NCI-H187 treated with DMSO at 0.1 percent for 48 hours (cell line): ENCODE results near the gene THNSL1.
"Not testable (repeated sequence)": the region's sequence is repeated elsewhere in the genome, so short reads cannot be mapped to it uniquely, and the experiment has no call there.

ENCODE experiments used
- DNase-seq: peaks from one replicate; lab custom pipeline; 2025; lab: John Stamatoyannopoulos, UW

Gene THNSL1, protein sequence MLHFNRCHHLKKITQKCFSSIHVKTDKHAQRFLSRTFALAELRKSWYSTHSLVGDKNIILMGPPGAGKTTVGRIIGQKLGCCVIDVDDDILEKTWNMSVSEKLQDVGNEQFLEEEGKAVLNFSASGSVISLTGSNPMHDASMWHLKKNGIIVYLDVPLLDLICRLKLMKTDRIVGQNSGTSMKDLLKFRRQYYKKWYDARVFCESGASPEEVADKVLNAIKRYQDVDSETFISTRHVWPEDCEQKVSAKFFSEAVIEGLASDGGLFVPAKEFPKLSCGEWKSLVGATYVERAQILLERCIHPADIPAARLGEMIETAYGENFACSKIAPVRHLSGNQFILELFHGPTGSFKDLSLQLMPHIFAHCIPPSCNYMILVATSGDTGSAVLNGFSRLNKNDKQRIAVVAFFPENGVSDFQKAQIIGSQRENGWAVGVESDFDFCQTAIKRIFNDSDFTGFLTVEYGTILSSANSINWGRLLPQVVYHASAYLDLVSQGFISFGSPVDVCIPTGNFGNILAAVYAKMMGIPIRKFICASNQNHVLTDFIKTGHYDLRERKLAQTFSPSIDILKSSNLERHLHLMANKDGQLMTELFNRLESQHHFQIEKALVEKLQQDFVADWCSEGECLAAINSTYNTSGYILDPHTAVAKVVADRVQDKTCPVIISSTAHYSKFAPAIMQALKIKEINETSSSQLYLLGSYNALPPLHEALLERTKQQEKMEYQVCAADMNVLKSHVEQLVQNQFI

DNA sequence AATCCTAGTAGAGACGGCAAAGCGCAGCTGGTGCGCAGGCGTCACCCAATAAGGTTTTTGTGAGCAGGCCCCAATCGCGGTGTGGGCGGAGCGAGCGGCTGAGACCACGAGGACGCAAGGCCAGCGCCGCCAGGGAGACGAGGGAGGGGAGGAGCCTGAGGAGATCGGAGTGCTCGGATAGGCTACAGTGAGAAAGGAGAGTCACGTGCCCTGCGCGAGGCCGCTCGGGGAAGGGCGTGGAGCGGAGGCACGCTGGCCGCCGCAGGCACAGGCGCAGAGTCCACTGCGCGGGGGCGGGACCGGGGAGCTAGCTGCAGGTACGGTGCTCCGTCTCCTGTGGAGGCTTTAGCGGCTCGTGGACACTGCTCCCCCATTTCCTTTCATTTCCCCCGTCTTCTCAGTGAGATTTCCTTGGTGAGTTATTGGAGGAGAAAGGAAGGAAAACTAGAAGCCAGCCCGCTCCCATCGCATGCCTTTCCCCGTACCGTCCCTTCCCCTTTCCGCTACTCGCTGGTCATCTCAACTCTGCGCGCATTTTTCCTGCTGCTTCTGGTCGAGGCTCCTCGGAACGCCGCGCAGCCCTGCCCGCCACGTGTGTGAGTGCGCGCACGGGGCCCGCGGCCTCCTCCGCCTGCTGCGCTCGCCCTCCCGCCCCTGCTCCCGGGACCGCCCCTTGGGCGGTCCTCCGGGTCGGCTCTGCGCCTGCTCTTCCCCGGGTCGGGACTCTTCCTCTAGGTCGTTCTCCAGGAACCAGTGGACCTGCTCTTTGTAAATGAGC lies at the start of gene THNSL1:
Gene THNSL1 (plus strand): TSS at position 237 of the 778 bp plus-strand sequence. CDS start 6,612 bp downstream, outside the sequence.
- peak; percentile 82 for DNase-seq

GRCh38 chr10:24966962-24967481 lies 49.4 kb upstream of the THNSL1 start:
- no peak for DNase-seq

DNA sequence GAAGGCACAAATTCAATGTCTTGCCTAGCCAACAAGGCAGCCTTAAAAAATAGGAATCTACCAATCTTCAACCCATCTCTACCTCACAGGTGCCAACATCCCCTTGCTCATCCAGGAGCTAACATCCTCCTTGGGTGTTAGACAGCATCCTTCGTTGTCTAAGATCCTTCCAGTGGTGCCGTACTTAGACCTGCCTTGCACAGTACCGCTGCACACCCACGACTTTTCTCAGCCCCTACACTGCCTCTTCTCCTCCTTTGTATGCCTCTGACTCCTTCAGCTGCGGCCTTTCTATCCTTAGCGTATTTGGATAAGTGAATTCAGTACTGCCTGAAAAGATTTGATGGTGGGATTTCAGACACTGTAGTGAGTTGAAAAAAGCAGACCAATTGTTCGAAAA lies 48.1 kb upstream of the THNSL1 start:
- DNase-seq: no peak

DNA sequence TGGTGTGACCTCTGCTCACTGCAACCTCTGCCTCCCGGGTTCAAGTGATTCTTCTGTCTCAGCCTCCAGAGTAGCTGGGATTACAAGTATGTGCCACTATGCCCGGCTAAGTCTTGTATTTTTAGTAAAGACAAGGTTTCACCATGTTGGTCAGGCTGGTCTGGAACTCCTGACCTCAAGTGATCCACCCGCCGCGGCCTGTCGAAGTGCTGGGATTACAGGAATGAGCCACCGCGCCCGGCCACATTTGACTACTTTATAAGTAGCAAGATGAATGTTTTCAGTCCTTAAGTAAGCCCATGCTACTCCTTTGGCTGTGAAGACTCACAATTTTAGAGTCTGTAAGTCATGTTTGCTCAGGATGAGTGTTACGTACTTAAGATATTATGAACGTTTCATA lies 47.5 kb upstream of the THNSL1 start:
- DNase-seq: not testable (repeated sequence)

GRCh38 chr10:24969841-24970281 lies 46.6 kb upstream of the THNSL1 start:
- no peak for DNase-seq

DNA sequence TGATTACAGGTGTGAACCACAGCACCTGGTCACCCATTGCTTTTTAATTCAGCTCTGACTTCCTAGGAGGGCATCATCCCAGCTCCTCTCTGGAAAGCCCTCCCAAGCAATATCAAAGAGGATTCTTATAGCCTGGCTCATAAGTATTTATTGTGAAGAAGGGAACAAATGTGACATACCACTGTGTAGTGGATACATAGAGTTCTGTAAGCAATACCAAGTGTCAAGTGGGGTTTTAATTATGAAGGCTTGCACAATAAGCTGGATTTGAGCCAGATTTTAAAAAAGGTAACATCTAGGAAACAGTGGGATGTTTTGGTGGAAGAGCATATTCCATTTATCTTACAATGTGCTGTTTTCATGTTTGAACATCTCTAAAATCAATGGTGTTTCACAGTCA lies 45.0 kb upstream of the THNSL1 start:
- no peak for DNase-seq

- DNase-seq: no peak
Measured at GRCh38 chr10:24973163-24973562, 43.2 kb upstream of the THNSL1 start.

GRCh38 chr10:24974976-24975375 lies 41.4 kb upstream of the THNSL1 start:
- no peak for DNase-seq

- no peak for DNase-seq
Measured at GRCh38 chr10:24979685-24980084, 36.7 kb upstream of the THNSL1 start.

- DNase-seq: no peak
Measured at GRCh38 chr10:24981161-24981710, 35.2 kb upstream of the THNSL1 start.

GRCh38 chr10:24982319-24983112 lies 33.9 kb upstream of the THNSL1 start:
- no peak for DNase-seq

DNA sequence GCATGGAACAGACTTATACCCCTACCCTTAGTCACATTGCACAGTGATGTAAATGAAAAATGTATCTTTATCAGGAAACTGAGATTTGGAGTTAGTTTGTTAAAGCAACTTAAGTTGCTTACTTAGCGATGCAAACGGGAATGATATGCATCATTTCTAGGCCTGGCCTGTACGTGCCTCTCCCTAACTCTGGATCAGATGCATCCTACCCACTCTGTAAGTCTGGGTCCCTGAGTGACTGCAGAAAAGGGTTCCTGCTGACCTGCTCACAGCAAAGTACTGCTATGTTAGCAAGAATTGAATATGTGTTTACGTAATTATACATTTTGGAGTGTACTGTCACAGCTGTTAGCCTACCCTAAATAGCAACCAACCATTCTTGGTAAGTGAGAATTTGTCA lies 33.3 kb upstream of the THNSL1 start:
- DNase-seq: no peak

DNA sequence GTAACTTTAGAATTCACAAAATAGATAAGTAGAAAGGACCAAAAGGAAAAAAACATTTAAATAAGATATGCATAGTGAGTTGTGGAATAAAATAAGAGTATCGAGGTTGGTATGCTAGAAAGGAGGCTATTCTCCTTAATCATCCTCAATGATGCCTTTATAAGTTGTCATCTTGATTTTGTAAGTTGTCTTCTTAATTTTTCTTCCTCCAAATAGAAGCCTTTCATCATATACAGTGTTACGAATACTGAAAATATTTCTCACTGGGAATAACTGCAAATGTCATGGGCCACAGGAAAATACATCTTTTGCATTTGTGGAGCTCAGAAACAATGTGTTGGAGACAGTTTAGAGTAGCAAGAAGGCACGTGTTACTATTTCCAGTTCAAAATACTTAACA lies 32.5 kb upstream of the THNSL1 start:
- no peak for DNase-seq

DNA sequence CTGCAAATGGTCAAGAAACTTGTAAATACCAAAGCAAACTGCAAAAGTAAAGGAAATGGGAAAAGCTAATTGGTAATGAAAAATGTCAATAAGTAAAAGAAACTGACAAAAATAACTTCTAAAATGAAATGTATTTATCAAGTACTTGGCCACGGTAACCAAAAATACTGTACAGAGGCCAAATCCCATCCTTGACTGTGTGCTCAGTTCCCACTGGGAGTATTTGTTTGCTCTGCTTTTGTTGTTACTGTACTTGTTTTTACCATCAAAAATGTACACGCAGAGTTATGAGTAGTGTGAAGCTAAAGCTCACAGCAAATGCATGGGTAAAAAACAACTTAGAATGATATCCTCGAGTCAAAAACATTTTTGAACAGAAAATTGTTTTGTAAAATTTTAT lies 31.5 kb upstream of the THNSL1 start:
- no peak for DNase-seq

- no peak for DNase-seq
Measured at GRCh38 chr10:24988831-24989640, 27.4 kb upstream of the THNSL1 start.

DNA sequence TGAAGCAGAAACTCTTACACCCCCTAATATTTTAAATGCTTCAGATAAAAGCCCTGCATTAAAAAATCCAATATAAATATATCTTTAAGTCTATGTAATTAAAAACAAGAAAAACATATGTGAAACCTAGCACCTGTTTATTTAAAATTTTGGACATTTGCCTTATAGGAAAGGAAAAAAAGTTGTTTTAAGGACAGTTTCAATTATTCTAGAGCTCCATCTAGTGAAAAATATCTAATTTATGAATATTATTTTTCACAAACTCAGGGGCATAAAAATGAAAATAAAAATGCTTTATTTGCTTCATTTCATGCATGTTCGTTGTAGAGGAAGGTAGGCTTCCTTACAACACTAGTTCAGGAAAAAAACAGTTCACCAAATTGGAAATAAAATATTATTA lies 26.5 kb upstream of the THNSL1 start:
- DNase-seq: no peak

GRCh38 chr10:24991298-24991697 lies 25.1 kb upstream of the THNSL1 start:
- no peak for DNase-seq

DNA sequence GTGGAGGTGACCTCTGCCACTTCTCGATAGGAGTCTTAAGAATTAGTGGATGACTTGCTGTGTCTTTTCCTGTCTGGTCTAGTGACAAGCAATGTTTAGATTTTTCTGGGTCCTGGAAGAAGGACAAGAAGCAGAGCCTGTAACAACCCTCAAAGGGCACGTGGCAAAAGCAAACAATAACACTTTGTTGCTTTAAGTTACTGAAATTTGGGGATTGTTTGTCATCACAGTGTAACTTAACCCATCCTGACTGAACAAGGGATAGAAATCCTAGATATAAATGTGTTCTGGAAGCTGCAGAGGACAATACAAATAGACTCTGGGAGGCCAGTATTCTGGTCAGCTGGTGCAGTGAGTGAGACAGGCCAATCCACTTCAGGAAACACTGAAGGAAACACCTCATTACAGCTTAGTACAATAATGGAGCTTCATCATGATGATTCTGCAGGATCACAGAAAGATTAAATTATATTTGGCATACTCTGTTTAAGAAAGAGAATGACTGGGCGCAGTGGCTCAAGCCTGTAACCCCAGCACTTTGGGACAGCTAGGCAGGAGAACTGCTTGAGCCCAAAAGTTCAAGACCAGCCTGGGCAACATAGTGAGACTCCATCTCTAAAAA lies 23.8 kb upstream of the THNSL1 start:
- DNase-seq: no peak

GRCh38 chr10:24993237-24993958 lies 23.0 kb upstream of the THNSL1 start:
- DNase-seq: peak; percentile 17
